NOMO-1 (cell line): ENCODE results near the gene PDIK1L.

Experiments
- DNase-seq, 2 experiments: peaks; one replicate each; lab custom pipeline; 2025; ENCODE audit not compliant: unreplicated experiment in 2 of 2; lab: John Stamatoyannopoulos, UW

Gene PDIK1L

DNA sequence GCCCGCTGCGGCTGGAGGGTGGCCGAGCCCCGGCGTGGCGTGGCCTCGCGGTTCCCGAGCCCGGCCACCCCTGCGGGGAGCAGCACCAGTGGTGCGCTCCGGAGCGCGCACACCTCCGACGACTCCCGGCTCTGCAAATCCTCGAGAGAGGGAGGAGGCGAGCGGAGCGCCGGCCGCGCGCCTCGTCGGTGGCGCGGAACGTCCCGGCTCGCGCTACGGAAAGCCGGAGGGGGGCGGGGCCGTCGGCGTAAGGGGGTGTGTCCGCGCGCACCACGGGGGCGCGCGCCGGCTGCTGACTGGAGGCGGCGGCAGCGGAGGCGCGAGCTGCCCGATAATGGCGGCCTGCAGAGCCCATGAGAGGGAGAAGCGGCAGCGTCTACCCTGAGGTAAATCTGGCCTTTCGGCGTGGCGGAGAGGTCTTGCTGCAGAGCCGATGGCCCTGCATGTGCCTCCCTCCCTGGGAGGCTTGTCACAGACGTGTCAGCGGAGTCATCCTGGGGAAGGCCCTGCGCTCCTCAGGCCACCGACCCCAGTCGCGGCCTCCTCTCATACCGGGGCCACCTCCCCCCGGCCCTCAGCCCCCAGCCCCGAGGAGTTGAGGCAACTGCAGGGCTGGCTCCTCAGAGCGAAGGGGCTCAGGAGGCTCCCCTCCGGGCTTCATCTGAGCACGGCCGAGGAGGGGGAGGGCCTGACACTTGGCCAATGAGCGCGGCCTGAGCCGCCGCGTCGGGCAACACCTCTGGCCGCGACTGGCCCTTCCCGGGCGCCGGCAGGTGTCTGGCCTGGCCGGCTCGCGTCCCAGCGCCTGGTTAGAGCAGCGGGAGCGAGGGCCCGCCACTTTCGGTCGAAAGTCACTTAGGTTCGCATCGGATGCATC is at the start of gene PDIK1L:
TSS of gene PDIK1L (plus strand) at position 295 of the 877 bp plus-strand sequence. CDS start 2,485 bp downstream, outside the sequence.
- DNase-seq = peak; percentile 87 to 95

DNA sequence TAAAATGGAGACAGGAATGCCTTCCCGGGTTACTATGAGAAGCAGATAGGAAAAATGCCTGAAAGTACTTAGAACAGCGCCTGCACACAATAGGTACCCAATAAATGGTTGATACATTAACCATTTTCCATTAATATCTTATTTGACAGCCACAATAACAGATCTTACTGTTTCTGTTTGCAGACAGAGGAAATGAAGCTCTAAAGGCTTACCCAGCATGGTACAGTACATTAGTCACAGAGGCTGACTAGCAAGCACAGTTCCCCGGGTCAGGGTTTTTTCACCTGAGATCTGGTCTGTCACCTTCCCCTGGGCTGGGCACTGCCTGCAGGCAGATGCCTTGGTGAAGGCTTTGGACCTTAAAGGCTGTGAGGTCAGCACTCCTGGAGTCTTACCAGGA is 47.1 kb upstream of the PDIK1L start:
- DNase-seq = no peak

DNA sequence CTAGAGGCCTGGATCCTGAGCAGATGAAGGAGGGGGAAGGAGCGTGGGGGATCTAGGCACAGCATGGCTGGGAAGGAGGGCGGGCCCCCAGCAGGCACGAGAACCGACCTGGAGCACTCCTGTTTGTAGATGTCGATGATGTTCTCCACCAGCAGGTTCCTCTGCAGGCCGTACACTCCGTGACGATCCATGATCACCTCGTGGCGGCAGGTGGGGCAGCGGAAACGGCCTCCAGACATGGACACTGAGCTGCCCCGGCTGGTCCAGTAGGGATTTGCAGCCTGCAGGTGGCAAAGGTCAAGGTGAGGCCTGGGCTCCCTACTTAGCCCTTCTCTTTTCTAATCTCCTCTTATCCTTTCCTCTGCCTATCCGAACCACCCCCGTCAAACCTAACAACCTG is 45.5 kb upstream of the PDIK1L start:
- DNase-seq = no peak

DNA sequence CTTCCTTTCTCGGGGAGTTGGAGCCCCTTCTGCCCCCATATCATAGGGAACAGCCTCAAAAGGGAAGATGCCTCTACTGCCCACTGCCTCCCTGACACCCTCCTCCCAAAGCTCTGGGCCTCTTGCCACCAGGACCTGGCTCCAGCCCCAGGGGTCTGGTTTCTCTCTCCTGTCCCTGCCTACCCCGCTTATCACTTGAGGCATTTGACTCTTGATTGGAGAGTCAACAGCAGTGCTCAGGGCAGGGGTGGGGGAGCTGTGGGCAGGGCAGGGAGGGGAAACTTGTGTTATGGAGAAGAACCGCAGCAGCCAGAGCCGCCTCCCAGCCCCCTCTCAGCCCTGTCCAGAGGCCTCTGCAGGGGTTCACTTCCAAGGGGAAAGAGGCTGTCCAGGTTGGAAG is 44.8 kb upstream of the PDIK1L start:
- no peak for DNase-seq

DNA sequence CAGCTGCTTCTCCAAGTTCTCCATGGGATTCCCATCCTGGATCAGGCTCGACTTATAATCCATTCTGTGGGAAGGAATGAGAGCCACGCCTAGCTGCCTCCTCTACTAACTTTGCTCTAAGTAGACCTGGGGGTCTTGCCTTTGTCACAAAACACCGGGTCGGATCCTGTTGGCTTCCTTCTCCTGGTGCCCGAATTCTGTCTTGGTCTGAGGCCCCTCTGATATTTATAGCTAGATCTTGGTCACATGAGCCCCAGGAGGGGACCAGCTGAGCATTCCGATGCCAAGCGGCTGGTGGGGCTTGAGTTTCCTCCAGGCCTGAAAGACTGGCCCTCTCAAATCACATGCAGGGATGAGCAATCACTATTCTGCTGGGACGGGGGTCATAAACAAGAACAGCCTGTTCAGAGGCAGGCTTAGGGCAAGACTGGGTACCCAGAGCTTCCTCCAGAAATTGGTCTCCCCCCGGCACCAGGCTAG is 44.2 kb upstream of the PDIK1L start, which contains the start of gene TRIM63:
TSS of gene TRIM63 (minus strand) at position 199 of the 480 bp plus-strand sequence. CDS start at position 63, 136 bp downstream.
- DNase-seq = no peak

DNA sequence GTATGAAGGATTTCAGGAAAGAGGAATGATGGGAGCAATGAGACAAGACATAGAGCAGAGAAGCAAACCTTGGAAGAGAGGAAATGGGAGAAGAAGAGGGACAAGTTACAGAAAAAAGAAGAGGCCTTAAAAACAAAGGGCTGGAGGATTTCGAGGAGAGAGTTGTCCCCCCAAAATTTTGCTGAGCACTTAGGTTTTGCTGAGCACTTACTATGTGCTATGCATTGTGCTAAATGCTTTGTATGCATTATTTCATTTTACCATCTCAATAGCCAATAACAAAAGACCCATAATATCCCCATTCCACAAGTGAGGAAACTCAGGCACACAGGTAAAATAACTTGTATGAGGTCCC is 41.7 kb upstream of the PDIK1L start:
- no peak for DNase-seq

DNA sequence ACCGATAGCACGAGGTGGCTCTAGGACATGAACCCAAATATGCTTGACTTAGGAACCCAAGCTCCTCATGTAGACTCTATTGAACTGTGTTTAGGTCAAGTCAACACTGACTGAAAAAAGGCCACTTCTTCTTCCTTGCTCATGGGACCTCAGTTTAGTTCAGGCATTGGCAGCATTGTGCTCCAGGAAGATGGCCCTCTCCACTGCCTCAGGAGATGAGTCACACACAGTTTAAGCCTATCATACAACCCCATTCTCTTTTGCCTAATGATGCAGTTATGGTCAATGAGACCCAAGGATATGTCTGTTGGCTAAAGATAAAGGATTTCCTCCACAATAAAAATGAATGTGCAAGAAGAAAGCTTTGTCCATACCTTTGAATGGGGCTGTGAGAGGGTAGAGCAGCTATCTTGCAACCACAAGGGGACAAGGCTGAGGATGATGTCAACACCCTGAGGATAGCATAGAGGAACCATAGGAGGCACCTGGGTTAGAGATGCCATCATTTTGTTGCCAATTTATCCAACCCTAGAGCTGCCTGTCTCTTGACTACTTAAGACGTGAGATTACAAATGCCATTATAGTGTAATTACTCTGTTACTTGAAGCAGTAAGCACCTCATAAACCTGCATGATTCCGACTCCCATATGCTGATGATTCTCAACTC is 41.2 kb upstream of the PDIK1L start:
- DNase-seq = no peak

DNA sequence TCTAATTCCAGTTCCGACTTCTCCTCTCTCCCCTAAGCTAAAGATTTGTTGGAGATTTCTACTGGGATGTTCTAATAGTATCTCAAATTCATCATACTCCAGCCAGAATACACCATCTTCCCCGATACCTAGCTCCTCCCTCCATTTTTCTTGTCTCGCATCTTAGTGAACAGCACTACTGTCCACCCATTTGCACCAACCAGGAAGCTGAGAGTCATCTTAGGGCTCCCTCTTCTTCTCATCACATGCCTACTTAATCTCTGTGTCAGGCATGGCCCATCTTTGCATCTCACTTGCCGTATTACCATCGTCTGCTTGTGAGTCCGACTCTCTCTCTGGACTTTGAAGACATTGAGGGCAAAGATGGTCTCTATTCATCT is 40.7 kb upstream of the PDIK1L start:
- DNase-seq = no peak

DNA sequence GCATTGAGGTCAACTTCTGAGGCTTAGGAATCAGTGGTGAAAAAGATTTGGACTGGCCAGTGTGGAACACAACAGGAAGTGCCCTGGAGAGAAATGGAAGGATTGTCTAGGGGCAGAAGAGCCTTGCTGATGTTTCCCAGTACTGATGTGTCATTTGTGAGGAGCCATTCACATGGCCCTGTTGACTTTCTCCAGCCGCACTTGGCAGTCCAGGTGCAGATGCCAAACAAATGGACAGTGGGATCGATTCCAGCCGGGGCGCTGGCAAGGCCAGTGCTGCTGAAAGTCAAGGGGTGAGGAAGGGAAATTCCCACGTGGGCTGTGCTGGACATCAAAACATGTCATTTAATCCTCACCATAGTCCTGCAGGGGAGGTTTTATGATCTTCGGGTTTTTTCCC is 39.3 kb upstream of the PDIK1L start:
- no peak for DNase-seq

DNA sequence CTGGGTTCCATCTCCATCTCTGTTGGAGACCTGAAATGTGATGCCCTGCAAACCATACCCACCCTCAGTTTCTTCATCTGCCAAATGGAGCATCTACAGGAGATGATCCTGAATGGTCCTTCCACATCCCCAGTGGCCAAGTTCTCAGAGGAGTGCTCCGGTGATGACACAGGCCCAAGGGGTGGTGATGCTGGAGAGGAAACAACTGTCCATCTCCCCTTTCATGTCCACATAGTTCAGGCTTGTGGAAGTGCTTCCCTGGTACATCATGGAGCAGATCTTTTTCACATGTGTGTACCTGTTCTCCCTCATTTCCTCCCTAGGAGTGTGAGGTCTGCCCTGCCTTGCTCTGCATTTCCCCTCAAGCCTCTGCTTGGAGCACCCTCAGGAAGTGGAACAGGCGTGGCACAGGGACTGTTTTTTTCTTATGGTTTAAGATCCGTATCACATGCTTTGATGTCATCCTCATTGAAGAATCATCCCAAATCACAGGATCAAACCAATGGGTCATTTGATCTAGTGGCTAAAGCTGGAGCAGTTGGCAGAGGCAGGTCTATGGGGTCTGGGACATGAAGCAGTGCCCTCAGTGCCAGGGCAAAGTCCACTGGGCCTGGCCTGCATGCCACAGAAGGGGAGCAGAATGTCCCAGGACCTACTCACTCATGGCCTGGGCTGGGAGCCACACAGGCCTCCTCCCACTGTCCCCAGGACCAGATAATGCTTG is 36.0 kb upstream of the PDIK1L start:
- no peak for DNase-seq

DNA sequence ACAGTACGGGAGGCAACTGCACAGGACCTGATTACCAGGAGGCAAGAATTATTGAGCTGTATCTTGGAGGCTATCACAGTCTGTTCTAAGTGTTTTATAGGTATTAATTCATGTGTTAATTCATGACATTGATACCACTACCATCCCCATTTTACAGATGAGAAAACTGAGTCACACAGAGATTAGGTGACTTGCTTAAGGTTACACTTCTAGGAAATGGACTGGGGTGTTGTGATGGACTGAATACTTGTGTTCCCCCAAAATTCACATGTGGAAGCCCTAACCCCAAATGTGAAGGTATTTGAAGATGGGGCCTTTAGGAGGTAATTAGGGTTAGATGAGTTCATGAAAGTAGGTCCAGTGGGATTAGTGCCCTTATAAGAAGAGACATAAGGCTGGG is 34.1 kb upstream of the PDIK1L start:
- no peak for DNase-seq

DNA sequence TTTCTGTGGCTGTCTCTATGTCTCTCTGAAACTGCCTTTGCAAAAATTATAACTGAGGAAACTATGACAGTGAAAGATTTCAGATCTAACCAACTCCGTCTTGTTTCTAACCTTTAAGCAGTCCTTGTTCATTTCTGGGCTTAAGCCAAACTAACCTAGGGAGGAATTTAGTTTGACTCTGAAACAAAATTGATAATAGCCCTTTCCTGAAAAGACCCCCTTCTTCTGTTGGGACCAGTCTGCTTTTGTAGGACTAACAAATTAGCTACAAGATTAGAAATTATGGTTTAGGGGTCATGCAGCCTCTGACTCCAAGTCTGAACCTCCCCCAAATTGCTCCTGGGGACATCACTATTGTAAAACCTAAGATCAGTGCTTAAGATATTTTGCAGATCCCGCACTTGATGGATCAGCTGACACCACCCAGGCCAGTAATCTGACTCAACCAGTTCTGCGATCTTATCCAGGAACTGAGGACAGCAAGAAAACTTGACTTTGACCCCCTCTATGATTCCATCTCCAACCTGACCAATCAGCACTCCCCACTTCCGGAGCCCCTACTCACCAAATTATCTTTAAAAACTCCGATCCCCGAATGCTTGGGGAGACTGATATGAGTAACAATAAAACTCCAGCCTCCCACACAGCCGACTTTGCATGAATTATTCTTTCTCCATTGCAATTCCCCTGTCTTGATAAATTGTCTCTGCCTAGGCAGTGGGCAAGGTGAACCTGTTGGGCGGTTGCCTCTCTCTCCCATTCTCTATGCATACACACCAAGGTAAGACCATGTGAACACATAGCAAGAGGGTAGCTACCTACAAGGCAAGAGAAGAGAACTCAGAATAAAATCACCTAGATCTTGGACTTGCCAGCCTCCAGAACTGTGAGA is 33.1 kb upstream of the PDIK1L start:
- no peak for DNase-seq

DNA sequence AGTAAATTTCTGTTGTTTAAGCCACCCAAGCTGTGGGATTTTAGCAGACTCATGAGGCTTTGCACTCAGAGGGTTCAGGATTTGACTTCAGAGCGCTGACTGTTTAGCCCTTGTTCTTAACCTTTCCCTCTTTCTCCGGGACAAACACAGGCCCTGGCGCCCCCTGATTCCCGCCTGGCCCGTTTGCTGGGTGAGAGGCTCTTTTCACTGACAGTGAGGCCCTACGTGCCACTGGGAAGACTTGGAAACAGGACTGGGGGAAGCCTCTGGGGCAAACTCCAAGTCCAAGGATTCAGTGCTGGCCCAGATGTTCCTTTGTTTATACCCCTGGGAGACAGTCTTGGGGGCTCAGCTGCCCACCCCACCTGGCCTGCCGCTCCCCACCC is 32.5 kb upstream of the PDIK1L start:
- no peak for DNase-seq

DNA sequence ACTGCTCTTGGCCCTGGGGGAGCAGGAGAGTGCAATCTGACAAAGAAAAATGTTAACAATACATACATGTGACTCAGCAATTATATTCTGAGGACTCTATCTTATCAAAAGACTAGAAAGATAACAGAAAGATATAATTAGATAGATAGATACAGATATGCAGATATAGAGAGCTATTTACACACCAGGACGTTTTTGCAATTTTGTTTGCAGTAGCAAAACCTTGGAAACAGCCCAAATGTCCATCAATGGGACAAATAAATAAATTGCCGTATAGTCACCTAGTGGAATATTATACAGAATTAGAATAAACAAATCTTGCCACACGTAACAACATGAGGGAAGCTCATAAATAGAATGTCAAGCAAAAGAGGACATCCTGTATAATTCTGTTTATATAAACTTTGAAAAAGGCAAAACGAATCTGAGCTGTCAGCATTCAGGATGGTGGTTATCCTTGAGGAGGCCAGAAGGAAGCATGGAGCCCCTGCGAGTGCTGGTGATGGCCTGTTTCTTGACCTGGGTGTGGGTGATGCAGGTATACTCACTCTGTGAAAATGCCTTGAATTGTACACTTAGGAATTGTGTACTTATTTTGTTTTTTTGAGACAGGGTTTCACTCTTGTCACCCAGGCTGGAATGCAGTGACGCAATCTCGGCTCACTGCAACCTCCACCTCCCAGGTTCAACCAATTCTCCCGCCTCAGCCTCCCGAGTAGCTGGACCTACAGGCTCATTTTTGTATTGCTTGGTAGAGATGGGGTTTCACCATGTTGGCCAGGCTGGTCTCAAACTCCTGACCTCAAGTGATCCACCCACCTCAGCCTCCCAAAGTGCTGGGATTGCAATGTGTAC is 31.4 kb upstream of the PDIK1L start:
- no peak for DNase-seq

DNA sequence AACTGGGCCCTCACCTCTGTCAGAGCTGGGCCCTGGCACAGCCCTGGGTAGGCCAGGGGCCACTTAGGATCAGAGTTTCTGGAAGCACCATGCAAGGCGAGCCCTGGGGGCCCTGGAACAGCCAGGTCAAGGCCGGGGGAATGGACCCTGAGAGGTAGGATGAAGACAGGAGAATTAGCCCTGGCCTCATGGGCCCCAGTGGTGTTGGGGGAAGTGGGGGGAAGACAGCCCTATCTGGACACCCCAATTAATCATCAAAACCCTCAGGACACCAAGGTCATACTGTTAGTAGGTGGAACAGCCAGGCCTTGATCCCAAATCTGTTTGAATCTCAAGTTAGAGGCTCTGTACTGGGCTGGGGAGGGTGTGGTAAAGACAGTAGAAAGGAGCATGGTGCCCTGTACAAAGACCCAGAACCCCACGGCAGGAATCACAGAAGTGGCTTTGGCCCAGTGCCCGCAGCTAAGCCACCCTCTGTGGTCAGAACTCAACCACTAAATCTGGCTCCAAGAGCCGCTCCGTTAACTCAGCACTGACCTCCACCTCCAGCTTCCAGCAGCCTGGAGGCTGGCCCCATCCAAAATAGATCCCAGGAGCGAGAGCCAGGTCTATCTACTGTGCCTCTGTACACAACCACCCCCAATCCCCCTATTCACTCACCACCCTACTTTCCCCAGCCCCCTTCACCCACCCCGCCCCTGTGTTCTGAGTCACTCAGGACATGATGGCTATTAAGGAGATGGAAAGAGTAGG is 30.2 kb upstream of the PDIK1L start:
- DNase-seq = no peak

DNA sequence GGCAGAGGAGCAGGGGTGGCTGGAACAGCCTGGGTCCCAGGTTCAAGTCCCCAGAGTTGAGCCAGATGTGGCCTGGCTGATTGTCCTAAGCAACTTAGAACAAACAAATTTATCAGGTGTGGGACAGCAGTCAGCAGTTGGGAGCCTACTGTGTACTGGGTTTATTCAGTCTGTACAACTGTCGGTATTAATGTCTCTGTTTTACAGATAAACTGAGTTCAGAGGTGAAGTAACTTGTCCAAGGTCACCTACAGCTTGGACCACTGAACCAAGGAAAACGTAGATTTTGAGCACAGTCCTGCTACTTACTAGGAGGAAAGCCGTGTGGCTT is 29.6 kb upstream of the PDIK1L start:
- DNase-seq = no peak

DNA sequence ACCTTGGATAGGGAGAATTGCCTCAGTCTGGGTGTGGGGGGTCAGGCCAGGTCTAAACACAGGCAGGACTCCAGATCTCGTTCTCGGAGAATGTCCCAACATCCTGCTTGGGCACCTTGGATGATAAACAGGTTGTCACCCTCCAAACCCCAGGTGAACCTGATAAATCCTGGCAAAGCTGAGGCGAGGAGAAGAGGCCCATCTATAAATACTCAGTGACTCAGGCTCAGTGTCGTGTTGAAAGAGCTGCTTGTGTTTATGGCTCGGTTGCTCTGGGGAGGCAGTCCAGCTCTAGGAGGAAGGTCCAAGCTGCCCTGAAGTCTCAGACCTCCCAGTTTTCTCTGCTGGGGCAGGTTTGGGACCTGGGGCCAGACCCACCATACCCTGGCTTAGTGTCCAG is 28.4 kb upstream of the PDIK1L start:
- DNase-seq = peak; percentile 17 to 20

DNA sequence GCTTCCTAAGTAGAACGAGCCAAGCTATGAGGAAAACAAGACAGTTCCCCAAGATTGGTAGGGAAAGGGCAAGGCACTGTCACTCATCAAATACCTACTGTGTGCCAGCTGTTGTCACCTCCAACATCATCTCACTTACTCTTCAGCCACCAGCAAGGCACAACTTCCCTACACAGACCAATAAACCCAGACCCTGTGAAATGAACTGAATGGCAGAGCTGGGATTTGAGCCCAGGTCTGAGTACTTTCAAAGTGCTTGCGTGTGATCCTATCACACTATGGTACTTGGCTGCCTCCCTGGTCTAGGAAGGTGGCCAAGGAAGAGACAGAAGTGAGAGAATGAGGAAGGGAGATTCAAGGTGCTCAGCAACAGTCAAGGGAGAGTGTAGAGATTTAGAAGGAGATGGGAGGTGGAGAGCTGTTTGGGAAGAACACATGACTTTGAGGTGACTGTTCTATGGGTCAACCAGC is 27.5 kb upstream of the PDIK1L start:
- no peak for DNase-seq

DNA sequence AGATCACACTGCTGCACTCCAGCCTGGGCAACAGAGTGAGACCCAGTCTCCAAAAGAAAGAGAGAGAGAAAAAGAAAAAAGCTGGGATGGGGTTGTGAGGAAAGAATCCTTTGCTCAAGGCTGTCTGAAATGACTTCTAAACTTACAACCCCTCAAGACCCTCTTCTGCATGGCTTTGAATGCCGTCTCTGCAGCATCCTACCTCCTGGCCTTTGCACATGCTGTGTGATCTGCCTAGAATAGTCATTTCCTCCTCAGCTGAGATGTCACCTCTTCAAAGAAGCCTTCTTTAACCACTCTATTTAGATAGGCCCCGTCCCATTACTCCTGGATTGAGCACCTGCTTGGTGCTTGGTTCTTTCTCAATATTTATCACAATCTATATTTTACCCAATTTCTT is 26.8 kb upstream of the PDIK1L start:
- DNase-seq = no peak
